Mononuclear cell (primary cell): ENCODE data around the gene NFAM1. TPM values are rescaled to one million over a fixed set of nuclear protein-coding genes. Genes with fewer than 3 reads are reported as not detected.

ENCODE experiments used
- H3K27me3 ChIP-seq: 2 replicates; pipeline ENCODE4 v1.6.0; 2011; ENCODE audit warnings: low read length, control low read depth; ENCODE audit not compliant: insufficient read depth
- H3K4me1 ChIP-seq: 2 replicates; pipeline ENCODE4 v1.5.1; 2011; ENCODE audit warnings: mild to moderate bottlenecking, low read length, control low read depth; ENCODE audit not compliant: insufficient read depth
- H3K4me3 ChIP-seq: 2 replicates; pipeline ENCODE4 v1.5.1; 2011; ENCODE audit warnings: mild to moderate bottlenecking, low read length, moderate library complexity
- H3K9me3 ChIP-seq: 2 replicates; pipeline ENCODE4 v1.5.1; 2011; ENCODE audit warnings: low read depth, mild to moderate bottlenecking, control low read depth, low read length
- total RNA-seq: library from RNA; depleted of rRNA; stranded (reverse); fragments of >200 nt; gene quantifications from one replicate; pipeline ENCODE4 v1.2.3, GENCODE V29; 2012

The NFAM1 gene
- total RNA-seq, 1 donor: 14.2 TPM

DNA sequence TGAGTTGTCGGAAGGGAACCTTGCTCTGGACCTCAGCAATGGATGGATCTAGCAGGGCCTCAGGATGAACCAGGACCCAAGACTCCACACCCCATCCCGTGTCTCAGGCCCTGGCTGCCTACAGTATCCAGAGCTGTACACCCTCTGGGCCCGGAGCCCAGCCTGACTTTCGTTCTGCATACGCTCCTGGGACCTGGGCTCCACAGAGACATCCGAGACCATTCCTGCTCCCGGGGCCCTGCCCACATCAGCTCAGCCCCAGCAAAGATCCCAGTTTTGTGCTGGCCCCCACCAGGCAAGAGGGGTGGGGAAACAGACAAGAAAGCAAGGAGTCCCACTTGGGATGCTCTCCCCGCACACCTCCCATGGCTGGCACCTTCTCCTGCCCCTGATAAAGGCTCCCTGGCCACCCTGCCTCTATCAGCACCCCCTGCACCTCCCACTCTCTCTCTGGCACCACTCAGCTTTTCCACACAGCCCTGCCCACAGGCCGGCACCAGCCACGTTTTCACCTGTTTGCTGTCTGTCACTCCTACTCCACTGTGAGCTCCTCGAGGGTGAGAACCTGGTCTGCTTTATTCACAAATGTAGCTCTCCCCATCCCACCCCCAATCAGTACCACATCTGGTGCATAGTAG is 97.2 kb downstream of the NFAM1 start:
- no peaks in the 10 kb centered on the region for H3K27me3 ChIP-seq
- no peak overlapping the region for H3K4me3 ChIP-seq
- H3K9me3 ChIP-seq: no peaks in the 10 kb centered on the region
- H3K4me1 ChIP-seq: no peaks in the 10 kb centered on the region

DNA sequence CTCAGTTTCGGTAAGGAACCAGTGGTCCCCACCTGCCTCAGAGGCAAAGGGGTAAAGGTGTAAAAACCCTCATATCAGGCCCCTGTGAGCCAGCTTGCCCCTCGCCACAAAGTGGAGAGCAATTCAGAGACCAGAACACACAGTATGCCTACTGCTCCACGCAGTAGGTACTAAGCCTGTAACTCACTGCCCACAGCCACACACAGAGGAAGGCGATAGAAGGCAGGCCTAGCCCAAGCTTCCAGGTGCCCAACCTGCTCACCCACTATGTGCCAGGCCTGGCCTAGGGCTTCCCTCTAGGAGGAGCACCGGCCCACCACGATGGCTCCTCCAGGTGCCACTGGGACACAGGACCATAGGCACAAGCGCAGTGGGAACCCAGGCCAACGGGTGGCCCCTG is 98.7 kb downstream of the NFAM1 start:
- H3K9me3 ChIP-seq: no peaks in the 10 kb centered on the region
- no peak overlapping the region for H3K4me3 ChIP-seq
- H3K4me1 ChIP-seq: no peaks in the 10 kb centered on the region
- H3K27me3 ChIP-seq: no peaks in the 10 kb centered on the region

DNA sequence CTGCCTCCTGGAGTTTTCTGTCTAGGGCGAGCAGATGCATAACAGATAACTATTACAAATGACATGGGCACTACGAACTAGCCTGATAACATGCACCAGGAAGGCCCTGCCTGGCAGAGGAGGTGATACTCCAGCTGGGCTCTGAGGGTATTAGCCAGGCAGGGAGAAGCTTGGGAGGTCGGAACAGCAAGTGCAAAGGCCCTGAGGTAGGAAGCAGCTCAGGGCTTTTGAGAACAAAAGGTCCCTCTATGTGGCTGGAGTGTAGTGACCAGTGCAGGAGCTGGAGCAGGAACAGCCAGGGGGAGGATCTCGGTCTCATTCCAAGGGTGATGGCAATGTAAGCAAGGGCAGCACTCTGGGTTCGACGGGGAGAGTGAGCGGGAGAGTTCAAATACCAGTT is 100.1 kb downstream of the NFAM1 start:
- Histone ChIP-seq H3K4me3 (no peak overlapping the region), H3K4me1 (no peaks in the 10 kb centered on the region), H3K27me3 (no peaks in the 10 kb centered on the region), H3K9me3 (no peaks in the 10 kb centered on the region)

DNA sequence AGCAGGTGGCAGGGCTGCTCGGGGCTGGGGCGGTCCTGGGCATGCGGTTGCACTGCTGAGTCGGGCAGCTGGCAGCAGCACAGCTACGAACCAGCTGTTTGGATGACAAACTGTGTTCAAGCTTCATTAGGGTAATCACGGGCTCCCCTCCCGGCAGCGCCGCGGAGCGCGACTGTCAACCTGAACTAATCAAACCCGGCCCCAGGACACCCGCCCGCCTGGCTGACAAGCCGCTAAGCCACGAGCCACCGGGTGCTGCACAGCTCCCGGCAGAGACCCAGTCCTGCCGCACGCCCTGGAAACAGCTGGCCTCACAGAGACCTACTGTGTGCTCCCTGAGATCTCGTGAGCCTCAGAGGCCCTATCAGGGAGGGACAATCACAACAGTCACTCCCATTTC is 101.2 kb downstream of the NFAM1 start:
- H3K27me3 ChIP-seq: no peaks in the 10 kb centered on the region
- H3K9me3 ChIP-seq: no peaks in the 10 kb centered on the region
- no peak overlapping the region for H3K4me3 ChIP-seq
- no peaks in the 10 kb centered on the region for H3K4me1 ChIP-seq

Other genes starting within 250 kb of the NFAM1 start
- 53.8 TPM for gene TCF20, start 161.8 kb downstream of the NFAM1 start, total RNA-seq
- gene RRP7A, start 87.4 kb upstream of the NFAM1 start, total RNA-seq: 50.3 TPM
- 0.73 TPM for gene SERHL2, start 121.6 kb upstream of the NFAM1 start, total RNA-seq
- gene POLDIP3, start 182.5 kb upstream of the NFAM1 start, total RNA-seq: 38.6 TPM
- 1.4 TPM for gene ATP5MGL, start 208.2 kb upstream of the NFAM1 start, total RNA-seq
- 28.1 TPM for gene CYB5R3, start 217.0 kb upstream of the NFAM1 start, total RNA-seq